LNCAP (cell line): Measurements from ENCODE around the gene ZNF609.

Experiments used
- CTCF ChIP-seq: fragments of 450-650 bp; IDR thresholded peaks from 2 replicates; pipeline ENCODE4 v1.5.1; 2017; ENCODE audit warnings: mild to moderate bottlenecking

The ZNF609 gene

GRCh38 chr15:64694816-64695215, 234.4 kb downstream of the ZNF609 start:
- no peak for TF ChIP-seq CTCF

- TF ChIP-seq CTCF: no peak
Observed at GRCh38 chr15:64695561-64695992, 235.2 kb downstream of the ZNF609 start.

GRCh38 chr15:64696481-64696880, 236.1 kb downstream of the ZNF609 start:
- no peak for TF ChIP-seq CTCF

GRCh38 chr15:64697911-64698369, 237.6 kb downstream of the ZNF609 start:
- TF ChIP-seq CTCF: no peak

- TF ChIP-seq CTCF: no peak
Observed at GRCh38 chr15:64698823-64699222, 238.4 kb downstream of the ZNF609 start.

- no peak for TF ChIP-seq CTCF
Observed at GRCh38 chr15:64699751-64700388, 239.5 kb downstream of the ZNF609 start.

- TF ChIP-seq CTCF: no peak
Observed at GRCh38 chr15:64701051-64701450, 240.7 kb downstream of the ZNF609 start.
